ENCODE data around the gene SMIM7. TPM values are rescaled to one million over a fixed set of nuclear protein-coding genes. Genes with fewer than 3 reads are reported as not detected.
A peak's percentile ranks its signal among the peaks of the same experiment; 100 is the strongest.
"Not testable (repeated sequence)": the region's sequence is repeated elsewhere in the genome, so short reads cannot be mapped to it uniquely, and the experiment has no call there.

Gene SMIM7
- total and polyA plus RNA-seq, 4 experiments from 2014 or later: 59.6 to 94.1 (median 78.1) TPM

GRCh38 chr19:16670291-16670690, 10.3 kb upstream of the SMIM7 start:
- Mint-ChIP-seq H3K4me3 (no peak overlapping the region), H3K36me3 (no peaks in the 10 kb centered on the region), H3K9me3 (no peaks in the 10 kb centered on the region), H3K27ac (no peak overlapping the region), H3K27me3 (peaks cover 0 to 2% of the 10 kb centered on the region in 2 donors), H3K4me1 (no peaks in the 10 kb centered on the region)
- Histone ChIP-seq H3K4me3 (ENCODE audit: low read length in 2 of 2) (no peak overlapping the region), H3K4me1 (ENCODE audit: insufficient read depth, low read length) (no peaks in the 10 kb centered on the region), H3K9me3 (ENCODE audit: control insufficient read depth in 1 of 2, low read length in 2 of 2) (no peaks in the 10 kb centered on the region), H3K27me3 (ENCODE audit: insufficient read depth, low read length) (no peaks in the 10 kb centered on the region), H3K36me3 (ENCODE audit: insufficient read depth, low read length) (no peaks in the 10 kb centered on the region), H3K27ac (ENCODE audit: low read depth, low read length) (no peak overlapping the region)
- no peak for DNase-seq
- intact Hi-C loops (cut with micrococcal nuclease): no loop called here
- POLR2A ChIA-PET (ENCODE audit: partially characterized antibody): interaction anchor here (1.0 kb wide), 1 partner anchor 9 kb away, joined by 3 read pairs; the partner anchor contains the start of gene TMEM38A
- CTCF ChIA-PET (ENCODE audit: partially characterized antibody): no interaction called here

GRCh38 chr19:16668702-16669101, 8.8 kb upstream of the SMIM7 start:
- POLR2A ChIA-PET (ENCODE audit: partially characterized antibody); H3K36me3 Mint-ChIP-seq; H3K36me3 ChIP-seq (ENCODE audit: insufficient read depth, low read length); intact Hi-C loops (cut with micrococcal nuclease); CTCF ChIA-PET (ENCODE audit: partially characterized antibody); H3K27ac ChIP-seq (ENCODE audit: low read depth, low read length); H3K4me3 Mint-ChIP-seq; H3K27ac Mint-ChIP-seq; H3K4me3 ChIP-seq (ENCODE audit: low read length in 2 of 2); H3K4me1 ChIP-seq (ENCODE audit: insufficient read depth, low read length); H3K27me3 Mint-ChIP-seq; H3K9me3 Mint-ChIP-seq; H3K27me3 ChIP-seq (ENCODE audit: insufficient read depth, low read length); DNase-seq; H3K9me3 ChIP-seq (ENCODE audit: control insufficient read depth in 1 of 2, low read length in 2 of 2); H3K4me1 Mint-ChIP-seq: not testable (repeated sequence)

GRCh38 chr19:16668176-16668575, 8.2 kb upstream of the SMIM7 start:
- H3K27me3 ChIP-seq (ENCODE audit: insufficient read depth, low read length): no peaks in the 10 kb centered on the region
- Mint-ChIP-seq H3K4me3 (no peak overlapping the region), H3K27me3 (peaks cover 0 to 2% of the 10 kb centered on the region in 2 donors), H3K9me3 (no peaks in the 10 kb centered on the region), H3K36me3 (no peaks in the 10 kb centered on the region), H3K27ac (no peak overlapping the region), H3K4me1 (peaks cover 2 to 8% (median 5%) of the 10 kb centered on the region in 4 donors)
- intact Hi-C loops (cut with micrococcal nuclease): no loop called here
- no peak overlapping the region for H3K4me3 ChIP-seq (ENCODE audit: low read length in 2 of 2)
- ChIA-PET POLR2A (ENCODE audit: partially characterized antibody) (no interaction called here), CTCF (ENCODE audit: partially characterized antibody) (no interaction called here)
- H3K27ac ChIP-seq (ENCODE audit: low read depth, low read length): no peak overlapping the region
- no peaks in the 10 kb centered on the region for H3K36me3 ChIP-seq (ENCODE audit: insufficient read depth, low read length)
- no peak for DNase-seq
- H3K9me3 ChIP-seq (ENCODE audit: control insufficient read depth in 1 of 2, low read length in 2 of 2): no peaks in the 10 kb centered on the region
- H3K4me1 ChIP-seq (ENCODE audit: insufficient read depth, low read length): peaks cover 4% of the 10 kb centered on the region

GRCh38 chr19:16661480-16662034, 1.6 kb upstream of the SMIM7 start:
- H3K4me1 Mint-ChIP-seq: peaks cover 21 to 51% (median 39%) of the 10 kb centered on the region in 4 donors
- Histone ChIP-seq H3K4me3 (ENCODE audit: low read length in 2 of 2) (peak overlapping the region in 1 of 2 donors; percentile 55), H3K36me3 (ENCODE audit: insufficient read depth, low read length) (peaks cover 18% of the 10 kb centered on the region), H3K27ac (ENCODE audit: low read depth, low read length) (no peak overlapping the region), H3K4me1 (ENCODE audit: insufficient read depth, low read length) (peaks cover 37% of the 10 kb centered on the region), H3K27me3 (ENCODE audit: insufficient read depth, low read length) (no peaks in the 10 kb centered on the region), H3K9me3 (ENCODE audit: control insufficient read depth in 1 of 2, low read length in 2 of 2) (no peaks in the 10 kb centered on the region)
- no peaks in the 10 kb centered on the region for H3K27me3 Mint-ChIP-seq
- peak overlapping the region; percentile 78 to 86 (median 83) for H3K4me3 Mint-ChIP-seq
- peaks cover 10 to 21% of the 10 kb centered on the region in 2 donors for H3K36me3 Mint-ChIP-seq
- DNase-seq: peak in 2 of 5 donors; percentile 9 to 43
- intact Hi-C loops (cut with micrococcal nuclease): no loop called here
- H3K27ac Mint-ChIP-seq: peak overlapping the region in 6 of 7 donors; percentile 35 to 78 (median 53)
- ChIA-PET POLR2A (ENCODE audit: partially characterized antibody) (interaction anchor here (1.1 to 3.9 kb wide), 10 partner anchors 8 to 1243 kb away, joined by 3 to 41 read pairs (median 4); partner anchors contain the start of genes AKAP8L, C19orf44, CALR3 and CHERP), CTCF (ENCODE audit: partially characterized antibody) (interaction anchor here (0.7 to 2.4 kb wide), 2 partner anchors 75 to 133 kb away, joined by 3 to 8 read pairs; no protein-coding TSS in a partner anchor)
- no peaks in the 10 kb centered on the region for H3K9me3 Mint-ChIP-seq

- H3K9me3 Mint-ChIP-seq: no peaks in the 10 kb centered on the region
- ChIA-PET POLR2A (ENCODE audit: partially characterized antibody) (interaction anchor here (1.1 to 3.9 kb wide), 14 partner anchors 9 to 1242 kb away, joined by 3 to 41 read pairs (median 6); partner anchors contain the start of genes AKAP8L, C19orf44, CALR3 and CHERP), CTCF (ENCODE audit: partially characterized antibody) (interaction anchor here (1.5 to 2.4 kb wide), 3 partner anchors 31 to 133 kb away, joined by 4 to 8 read pairs (median 5); no protein-coding TSS in a partner anchor)
- peaks cover 21 to 56% (median 42%) of the 10 kb centered on the region in 4 donors for H3K4me1 Mint-ChIP-seq
- no peaks in the 10 kb centered on the region for H3K27me3 Mint-ChIP-seq
- Histone ChIP-seq H3K4me1 (ENCODE audit: insufficient read depth, low read length) (peaks cover 37% of the 10 kb centered on the region), H3K27ac (ENCODE audit: low read depth, low read length) (peak within 1 kb of the TSS; percentile 82), H3K27me3 (ENCODE audit: insufficient read depth, low read length) (no peaks in the 10 kb centered on the region), H3K36me3 (ENCODE audit: insufficient read depth, low read length) (peaks cover 21% of the 10 kb centered on the region), H3K9me3 (ENCODE audit: control insufficient read depth in 1 of 2, low read length in 2 of 2) (no peaks in the 10 kb centered on the region), H3K4me3 (ENCODE audit: low read length in 2 of 2) (peak within 1 kb of the TSS; percentile 96)
- H3K27ac Mint-ChIP-seq: peak within 1 kb of the TSS; percentile 96 to 99 (median 99)
- H3K4me3 Mint-ChIP-seq: peak within 1 kb of the TSS; percentile 96 to 99 (median 98)
- DNase-seq: peak; percentile 22 to 50 (median 37)
- intact Hi-C loops (cut with micrococcal nuclease): loop anchor here (1.0 kb wide), 5 partner anchors 33 to 189 kb away; partner anchors contain the start of genes C19orf44, CALR3, CHERP and MED26
- H3K36me3 Mint-ChIP-seq: peaks cover 10 to 27% of the 10 kb centered on the region in 2 donors
Measured at GRCh38 chr19:16660763-16661479, 977 bp upstream of the SMIM7 start, which contains the start of gene TMEM38A. TSS of gene TMEM38A (plus strand) at chr19:16661139. CDS start at chr19:16661218, 79 bp downstream.

GRCh38 chr19:16659464-16659831, 496 bp downstream of the SMIM7 start:
- H3K27me3 Mint-ChIP-seq: no peaks in the 10 kb centered on the region

More at GRCh38 chr19:16659464-16659831, 496 bp downstream of the SMIM7 start:
- intact Hi-C loops (cut with micrococcal nuclease): no loop called here
- no peaks in the 10 kb centered on the region for H3K9me3 ChIP-seq (ENCODE audit: control insufficient read depth in 1 of 2, low read length in 2 of 2)
- H3K4me1 ChIP-seq (ENCODE audit: insufficient read depth, low read length): peaks cover 37% of the 10 kb centered on the region
- ChIA-PET POLR2A (ENCODE audit: partially characterized antibody) (interaction anchor here (0.6 to 3.9 kb wide), 14 partner anchors 10 to 573 kb away, joined by 3 to 41 read pairs (median 4); partner anchors contain the start of genes CHERP, KLF2 and MED26), CTCF (ENCODE audit: partially characterized antibody) (interaction anchor here (1.5 kb wide), 1 partner anchor 93 kb away, joined by 5 read pairs; no protein-coding TSS in a partner anchor)
- H3K4me1 Mint-ChIP-seq: peaks cover 21 to 58% (median 44%) of the 10 kb centered on the region in 4 donors
- no peaks in the 10 kb centered on the region for H3K9me3 Mint-ChIP-seq
- peak overlapping the region; percentile 82 for H3K27ac ChIP-seq (ENCODE audit: low read depth, low read length)
- peaks cover 14 to 40% of the 10 kb centered on the region in 2 donors for H3K36me3 Mint-ChIP-seq
- peak overlapping the region; percentile 96 to 99 (median 99) for H3K27ac Mint-ChIP-seq
- peak in 1 of 5 donors; percentile 43 for DNase-seq
- H3K27me3 ChIP-seq (ENCODE audit: insufficient read depth, low read length): no peaks in the 10 kb centered on the region
- peaks cover 33% of the 10 kb centered on the region for H3K36me3 ChIP-seq (ENCODE audit: insufficient read depth, low read length)
- H3K4me3 ChIP-seq (ENCODE audit: low read length in 2 of 2): peak overlapping the region; percentile 96
- H3K4me3 Mint-ChIP-seq: peak overlapping the region; percentile 96 to 99 (median 98)

Measured in CD4-positive, alpha-beta memory T cell (primary cell).